NCI-H2107 treated with DMSO at 0.1 percent for 48 hours (cell line): ENCODE results near the gene TTC28.

Experiments
- DNase-seq: peaks from one replicate; lab custom pipeline; 2025; ENCODE audit not compliant: unreplicated experiment; lab: John Stamatoyannopoulos, UW

TTC28 gene

GRCh38 chr22:27997538-27997937 lies 682.1 kb downstream of the TTC28 start:
- no peak for DNase-seq

GRCh38 chr22:27996981-27997380 lies 682.7 kb downstream of the TTC28 start:
- no peak for DNase-seq

- no peak for DNase-seq
Observed at GRCh38 chr22:27996529-27996925, 683.1 kb downstream of the TTC28 start.

- no peak for DNase-seq
Observed at GRCh38 chr22:27995801-27996528, 683.7 kb downstream of the TTC28 start.

- no peak for DNase-seq
Observed at GRCh38 chr22:27994481-27995331, 684.9 kb downstream of the TTC28 start.

- DNase-seq, result no peak
Observed at GRCh38 chr22:27993774-27994350, 685.8 kb downstream of the TTC28 start.

- no peak for DNase-seq
Observed at GRCh38 chr22:27993201-27993635, 686.4 kb downstream of the TTC28 start.

- DNase-seq, result no peak
Observed at GRCh38 chr22:27992294-27993165, 687.1 kb downstream of the TTC28 start.

- no peak for DNase-seq
Observed at GRCh38 chr22:27991586-27992293, 687.9 kb downstream of the TTC28 start.

GRCh38 chr22:27990879-27991278 lies 688.8 kb downstream of the TTC28 start:
- no peak for DNase-seq

- DNase-seq, result no peak
Observed at GRCh38 chr22:27990451-27990840, 689.2 kb downstream of the TTC28 start.

GRCh38 chr22:27989758-27990450 lies 689.7 kb downstream of the TTC28 start:
- DNase-seq, result no peak

GRCh38 chr22:27988704-27989103 lies 690.9 kb downstream of the TTC28 start:
- no peak for DNase-seq

GRCh38 chr22:27987557-27987956 lies 692.1 kb downstream of the TTC28 start:
- no peak for DNase-seq

- no peak for DNase-seq
Observed at GRCh38 chr22:27986937-27987336, 692.7 kb downstream of the TTC28 start.

- no peak for DNase-seq
Observed at GRCh38 chr22:27986459-27986858, 693.2 kb downstream of the TTC28 start.

- no peak for DNase-seq
Observed at GRCh38 chr22:27985323-27986275, 694.0 kb downstream of the TTC28 start.

GRCh38 chr22:27984723-27985122 lies 694.9 kb downstream of the TTC28 start:
- no peak for DNase-seq
